HG03520 (cell line): ENCODE results near the gene CACNB1.

Experiments used
- ATAC-seq: cut with Tn5 transposase; IDR thresholded peaks from one replicate; pipeline ENCODE4 v1.9.1; 2021; ENCODE audit warnings: mild to moderate bottlenecking, moderate library complexity; ENCODE audit not compliant: unreplicated experiment

CACNB1 gene

GRCh38 chr17:39225959-39226683 is 28.7 kb upstream of the CACNB1 start:
- no peak for ATAC-seq

GRCh38 chr17:39225308-39225958 is 28.0 kb upstream of the CACNB1 start, which contains the start of gene STAC2:
Gene STAC2, minus strand, starts transcription at chr17:39225945. Its CDS starts 443 bp downstream, at chr17:39225502.
- no peak for ATAC-seq

GRCh38 chr17:39224778-39225307 is 27.4 kb upstream of the CACNB1 start:
- ATAC-seq = no peak

GRCh38 chr17:39223907-39224777 is 26.7 kb upstream of the CACNB1 start:
- no peak for ATAC-seq

- ATAC-seq = no peak
Measured at GRCh38 chr17:39222866-39223834, 25.7 kb upstream of the CACNB1 start.

DNA sequence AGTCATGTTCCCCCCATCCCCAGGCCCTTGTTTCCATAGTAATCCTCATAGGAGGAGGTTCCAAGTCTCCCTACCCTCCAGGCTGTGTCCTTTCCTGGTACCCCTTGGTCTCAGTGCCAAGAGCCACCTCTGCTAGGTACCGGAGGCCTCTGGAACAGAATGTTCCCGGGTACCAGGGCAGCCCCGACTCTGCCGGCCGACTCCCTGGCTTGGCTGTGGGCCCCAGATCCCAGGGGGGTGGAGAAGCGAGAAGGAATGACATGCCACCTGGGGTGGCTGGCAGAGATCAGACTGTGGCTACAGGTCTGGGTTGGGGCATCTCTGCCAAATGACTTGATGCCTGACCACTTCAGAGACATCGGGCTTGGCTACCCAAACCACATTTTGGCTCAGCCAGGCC is 24.7 kb upstream of the CACNB1 start:
- no peak for ATAC-seq

DNA sequence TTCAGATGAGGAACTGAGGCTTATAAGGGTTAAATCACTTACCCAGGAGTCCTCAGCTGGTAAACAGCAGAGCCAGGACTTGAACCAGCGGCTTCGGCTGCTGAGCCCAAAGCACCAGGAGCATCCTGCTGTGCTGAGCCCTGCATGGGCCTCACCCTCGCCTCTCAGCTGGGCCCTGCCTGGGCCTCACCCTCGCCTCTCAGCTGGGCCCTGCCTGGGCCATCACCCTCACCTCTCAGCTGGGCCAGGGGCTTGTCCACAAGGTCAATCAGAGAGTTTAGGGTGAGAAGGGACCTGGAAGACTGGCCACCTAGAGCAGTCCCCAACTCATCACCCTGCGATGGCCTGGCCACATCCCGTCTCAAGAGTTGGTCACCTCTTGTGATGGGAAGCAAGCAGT is 24.1 kb upstream of the CACNB1 start:
- no peak for ATAC-seq

DNA sequence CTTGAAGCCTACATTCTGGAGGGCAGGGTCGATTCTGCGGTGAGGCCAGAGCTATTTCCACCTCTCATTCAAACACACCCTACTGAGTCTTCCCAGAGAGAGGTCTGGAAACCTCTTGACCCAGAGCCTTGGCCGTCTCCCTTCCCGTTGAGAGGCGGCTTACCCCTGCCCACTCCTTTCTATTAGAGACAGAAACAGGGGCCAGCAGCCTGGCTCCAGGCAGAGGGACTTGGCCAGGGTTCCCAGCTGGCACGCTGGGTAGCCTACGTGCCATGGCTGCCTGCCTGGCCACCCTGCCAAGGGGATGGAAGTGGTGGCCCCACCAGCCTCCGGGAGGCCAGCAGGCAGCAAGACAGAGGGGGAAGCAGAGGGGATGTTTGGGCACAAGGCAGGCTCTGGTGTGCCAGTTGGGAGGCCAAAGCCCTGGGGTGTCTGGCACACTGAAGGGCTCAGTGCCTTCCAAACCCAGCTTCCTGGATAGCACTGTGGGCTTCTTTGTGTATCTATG is 22.2 kb upstream of the CACNB1 start:
- ATAC-seq = no peak

GRCh38 chr17:39218906-39219305 is 21.4 kb upstream of the CACNB1 start:
- no peak for ATAC-seq

- ATAC-seq = no peak
Measured at GRCh38 chr17:39217734-39218369, 20.4 kb upstream of the CACNB1 start.

DNA sequence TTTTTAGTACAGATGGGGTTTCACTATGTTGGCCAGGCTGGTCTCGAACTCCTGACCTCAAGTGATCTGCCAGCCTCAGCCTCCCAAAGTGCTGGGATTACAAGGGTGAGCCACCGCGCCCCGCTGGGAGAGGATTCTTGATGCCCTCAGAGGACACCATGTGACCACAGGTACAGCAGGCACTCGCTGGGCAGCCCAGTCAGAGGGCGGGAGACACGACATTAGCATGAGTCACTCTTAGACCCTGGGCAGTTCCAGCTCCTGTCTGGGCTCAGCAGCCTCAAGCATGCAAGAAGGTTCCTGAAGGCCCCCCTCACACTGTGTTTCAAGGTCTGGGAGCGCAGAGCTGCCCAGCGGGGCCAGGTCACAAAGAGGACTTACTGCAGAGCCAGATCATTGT is 16.4 kb upstream of the CACNB1 start:
- ATAC-seq = no peak

- no peak for ATAC-seq
Measured at GRCh38 chr17:39212841-39213480, 15.5 kb upstream of the CACNB1 start.

GRCh38 chr17:39212195-39212810 is 14.8 kb upstream of the CACNB1 start:
- ATAC-seq = no peak

- ATAC-seq = no peak
Measured at GRCh38 chr17:39210093-39210434, 12.6 kb upstream of the CACNB1 start.

DNA sequence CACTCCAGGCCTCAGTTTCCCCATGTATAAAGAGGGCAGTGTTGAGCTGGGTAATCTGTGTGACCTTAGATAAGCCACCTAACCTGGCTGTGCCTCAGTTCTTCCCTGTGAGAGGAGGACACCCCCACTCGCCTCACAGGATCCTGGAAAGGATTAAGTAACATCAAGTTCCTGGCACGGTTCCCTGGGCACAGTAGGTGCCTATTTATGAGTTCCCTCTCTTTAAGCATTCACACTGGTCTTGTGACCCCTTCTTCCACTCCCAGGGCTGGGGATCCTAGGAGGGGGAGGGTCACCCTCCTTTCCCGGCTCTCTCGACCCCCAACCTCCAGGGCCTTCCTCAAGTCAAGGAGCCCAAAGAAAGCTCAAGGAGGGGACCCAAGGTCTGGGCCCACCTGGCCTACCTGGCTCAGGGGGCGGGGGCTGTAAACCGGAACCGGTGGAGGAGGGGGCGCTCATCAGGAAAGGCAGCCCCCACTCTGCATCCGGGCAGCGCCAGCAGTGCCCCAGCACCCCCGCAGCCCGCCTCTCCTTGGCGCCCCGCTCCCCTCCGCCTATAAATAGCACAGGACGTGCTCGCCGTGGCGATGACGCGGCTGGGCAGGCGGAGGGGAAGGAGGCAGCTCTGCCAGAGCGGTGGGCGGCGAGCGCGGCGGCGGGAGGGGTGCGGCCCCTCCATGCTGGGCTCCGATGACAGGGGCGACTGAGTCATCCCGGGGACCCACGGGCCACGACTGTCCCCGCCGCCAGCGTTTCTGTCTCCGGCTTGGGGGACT is 12.0 kb upstream of the CACNB1 start:
- no peak for ATAC-seq

DNA sequence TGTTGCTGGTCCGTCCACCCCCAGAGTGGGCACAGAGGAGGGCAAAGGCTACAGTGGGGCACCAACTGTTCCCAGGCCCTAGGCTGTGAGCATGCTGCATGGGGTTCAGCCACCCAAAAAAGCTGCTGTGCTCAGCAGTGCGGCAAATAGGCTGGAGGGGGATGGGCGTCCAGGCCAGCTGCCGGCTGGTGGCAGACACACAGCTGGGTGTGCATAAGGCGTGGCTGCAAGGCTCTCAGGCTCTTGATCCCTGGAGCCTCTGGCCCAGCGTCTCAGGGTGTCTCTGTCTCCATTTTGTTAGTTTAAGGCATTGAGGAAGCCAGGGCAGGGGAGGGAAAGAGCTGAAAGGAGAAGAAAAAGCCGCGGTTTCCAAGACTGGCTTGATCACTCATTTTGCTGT is 11.4 kb upstream of the CACNB1 start:
- peak; percentile 51 for ATAC-seq

DNA sequence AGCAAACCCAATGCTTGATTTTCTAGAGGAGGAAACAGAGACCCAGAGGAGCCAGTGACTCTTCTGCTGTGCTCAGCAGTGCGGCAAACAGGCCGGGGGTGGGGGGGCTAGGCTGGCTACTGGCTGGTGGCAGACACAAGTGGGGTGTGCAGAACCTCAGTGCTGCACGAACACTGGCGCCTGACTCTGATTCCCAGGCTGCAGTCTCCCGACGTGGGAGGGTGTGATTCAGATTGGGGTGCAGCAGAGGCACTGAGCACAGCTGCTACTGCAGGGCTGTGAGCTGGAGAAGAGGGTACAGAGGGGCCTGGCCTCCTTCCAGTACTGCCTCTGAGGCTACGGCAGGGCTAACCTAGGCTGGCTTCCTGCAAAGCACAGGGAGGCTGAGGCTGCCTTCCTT is 10.7 kb upstream of the CACNB1 start:
- no peak for ATAC-seq

GRCh38 chr17:39205112-39205526 is 7.7 kb upstream of the CACNB1 start:
- no peak for ATAC-seq
